Brain pericyte (primary cell): ENCODE results near the gene DTX2.
"Not testable (repeated sequence)": the region's sequence is repeated elsewhere in the genome, so short reads cannot be mapped to it uniquely, and the experiment has no call there.

Source experiments
- DNase-seq: peaks from one replicate; pipeline ENCODE4 v3.0.0-alpha.2; 2012; ENCODE audit warnings: low read depth, low spot score

Gene DTX2

GRCh38 chr7:76511911-76512885 lies 50.7 kb downstream of the DTX2 start:
- not testable (repeated sequence) for DNase-seq

- no peak for DNase-seq
Measured at GRCh38 chr7:76512941-76513816, 51.7 kb downstream of the DTX2 start.

- no peak for DNase-seq
Measured at GRCh38 chr7:76513817-76514799, 52.6 kb downstream of the DTX2 start.

- no peak for DNase-seq
Measured at GRCh38 chr7:76514926-76515771, 53.6 kb downstream of the DTX2 start.

- no peak for DNase-seq
Measured at GRCh38 chr7:76515999-76516443, 54.5 kb downstream of the DTX2 start.

GRCh38 chr7:76516932-76517331 lies 55.4 kb downstream of the DTX2 start:
- DNase-seq = not testable (repeated sequence)

GRCh38 chr7:76526183-76526582 lies 64.7 kb downstream of the DTX2 start:
- not testable (repeated sequence) for DNase-seq

GRCh38 chr7:76531643-76532042 lies 70.1 kb downstream of the DTX2 start:
- DNase-seq = not testable (repeated sequence)

GRCh38 chr7:76543197-76543596 lies 81.7 kb downstream of the DTX2 start, which contains the start of gene SPDYE16:
Gene SPDYE16, minus strand, starts transcription at chr7:76543297. Its CDS starts 1,838 bp downstream, at chr7:76541459.
- DNase-seq = not testable (repeated sequence)

- peak; percentile 51 for DNase-seq
Measured at GRCh38 chr7:76549025-76549854, 87.7 kb downstream of the DTX2 start.

- not testable (repeated sequence) for DNase-seq
Measured at GRCh38 chr7:76549855-76550248, 88.3 kb downstream of the DTX2 start.

- not testable (repeated sequence) for DNase-seq
Measured at GRCh38 chr7:76551992-76552391, 90.5 kb downstream of the DTX2 start.
